HuH-7 (cell line): Measurements from ENCODE around the gene SPACA1.
"Not testable (repeated sequence)": the region's sequence is repeated elsewhere in the genome, so short reads cannot be mapped to it uniquely, and the experiment has no call there.

Experiments
- DNase-seq: peaks from one replicate; pipeline ENCODE4 v3.0.0; 2011; ENCODE audit warnings: low spot score

Gene SPACA1

GRCh38 chr6:88047510-88048150 lies at the start of gene SPACA1:
Gene SPACA1 (plus strand): TSS chr6:88047841. CDS start chr6:88047906, 65 bp downstream.
- no peak for DNase-seq

GRCh38 chr6:88000713-88001112 lies 46.9 kb upstream of the SPACA1 start:
- DNase-seq, result no peak

GRCh38 chr6:88001279-88001678 lies 46.4 kb upstream of the SPACA1 start:
- DNase-seq, result not testable (repeated sequence)

- no peak for DNase-seq
These were observed 42.9 kb upstream of the SPACA1 start for GRCh38 chr6:88004707-88005106.

- no peak for DNase-seq
These were observed 41.1 kb upstream of the SPACA1 start for GRCh38 chr6:88006557-88006956.

GRCh38 chr6:88008411-88008810 lies 39.2 kb upstream of the SPACA1 start:
- no peak for DNase-seq

- no peak for DNase-seq
These were observed 38.8 kb upstream of the SPACA1 start for GRCh38 chr6:88008831-88009231.

- DNase-seq, result no peak
These were observed 34.6 kb upstream of the SPACA1 start for GRCh38 chr6:88013015-88013414.

GRCh38 chr6:88013554-88013953 lies 34.1 kb upstream of the SPACA1 start:
- DNase-seq, result no peak

GRCh38 chr6:88020439-88020838 lies 27.2 kb upstream of the SPACA1 start:
- no peak for DNase-seq

- no peak for DNase-seq
These were observed 22.9 kb upstream of the SPACA1 start for GRCh38 chr6:88024696-88025095.

- no peak for DNase-seq
These were observed 16.1 kb upstream of the SPACA1 start for GRCh38 chr6:88031550-88031949.

- DNase-seq, result no peak
These were observed 3.1 kb upstream of the SPACA1 start for GRCh38 chr6:88044530-88044929.

- DNase-seq, result no peak
These were observed 2.0 kb upstream of the SPACA1 start for GRCh38 chr6:88045521-88046136.

- no peak for DNase-seq
These were observed 937 bp downstream of the SPACA1 start for GRCh38 chr6:88048578-88048977.

- no peak for DNase-seq
These were observed 2.6 kb downstream of the SPACA1 start for GRCh38 chr6:88050140-88050818.

- DNase-seq, result no peak
These were observed 11.6 kb downstream of the SPACA1 start for GRCh38 chr6:88059191-88059590.

GRCh38 chr6:88062376-88062775 lies 14.7 kb downstream of the SPACA1 start:
- DNase-seq, result no peak

GRCh38 chr6:88072462-88072861 lies 24.8 kb downstream of the SPACA1 start:
- no peak for DNase-seq

- no peak for DNase-seq
These were observed 27.1 kb downstream of the SPACA1 start for GRCh38 chr6:88074791-88075190.

- no peak for DNase-seq
These were observed 29.7 kb downstream of the SPACA1 start for GRCh38 chr6:88077305-88077704.

- no peak for DNase-seq
These were observed 39.2 kb downstream of the SPACA1 start for GRCh38 chr6:88086792-88087191.

- DNase-seq, result no peak
These were observed 42.1 kb downstream of the SPACA1 start for GRCh38 chr6:88089708-88090107.
